Sigmoid colon (tissue), 4 donors: ENCODE measurements around the gene DUT.
A peak's percentile ranks its signal among the peaks of the same experiment; 100 is the strongest.

Experiments
- CTCF ChIP-seq, 4 experiments: fragments of 450-650 bp in 3 of 4; fragments of 200-600 bp in 1 of 4; IDR thresholded peaks; one replicate each; pipeline ENCODE4 v1.5.1; 2016 to 2019; ENCODE audit warnings: antibody characterized with exemption in 4 of 4, mild to moderate bottlenecking in 3 of 4, moderate library complexity in 2 of 4
- EP300 ChIP-seq, 4 donors: sonication (generic); formaldehyde crosslinking; IDR thresholded peaks; one replicate each; pipeline ENCODE4 v1.6.1; 2017; ENCODE audit warnings: antibody characterized with exemption in 4 of 4
- POLR2A ChIP-seq, 2 donors: fragments of 450-650 bp; IDR thresholded peaks; one replicate each; pipeline ENCODE4 v1.6.1; 2016; ENCODE audit warnings: antibody characterized with exemption in 2 of 2, mild to moderate bottlenecking in 2 of 2, moderate library complexity in 2 of 2

GRCh38 chr15:48358229-48359152, 27.3 kb downstream of the DUT start:
- peak in 2 of 4 experiments; percentile 16 to 35 for TF ChIP-seq CTCF (IDR thresholded peaks at IDR 0.05)
- TF ChIP-seq EP300 (IDR thresholded peaks at IDR 0.05), result no peak
- no peak for TF ChIP-seq POLR2A (IDR thresholded peaks at IDR 0.05)
